IMR-90 (cell line): ENCODE results near the gene DIO1. TPM values are rescaled to one million over a fixed set of nuclear protein-coding genes. Genes with fewer than 3 reads are reported as not detected.

Experiments
- ATAC-seq: fragments of 200-7000 bp; cut with Tn5 transposase; 2 replicates; pipeline ENCODE4 v1.9.1; 2020; ENCODE audit warnings: low read depth, mild to moderate bottlenecking, moderate library complexity
- BruUV-seq: library from RNA; stranded (reverse); fragments of 400-500 nt; replicated peaks from 2 replicates; lab custom pipeline; 2021; lab: Mats Ljungman, UMichigan
- CTCF ChIA-PET: fragments of 300-600 bp; formaldehyde crosslinking; extraction: SDS; loops from one replicate; lab custom pipeline; 2021; ENCODE audit warnings: antibody characterized with exemption; lab: Yijun Ruan, JAX
- POLR2A ChIA-PET: fragments of 300-600 bp; sonication (Branson Sonifier 250); formaldehyde crosslinking; loops from one replicate; lab custom pipeline; 2022; ENCODE audit warnings: antibody characterized with exemption; ENCODE audit not compliant: unreplicated experiment; lab: Charles Lee
- DNase-seq: peaks from one replicate; pipeline ENCODE4 v3.0.0; 2013
- H2AFZ ChIP-seq: replicated peaks from 2 replicates; pipeline ENCODE3; 2013; ENCODE audit warnings: low read length, mild to moderate bottlenecking; ENCODE audit not compliant: poor library complexity
- H2AK5ac ChIP-seq: 2 replicates; pipeline ENCODE4 v1.6.1; 2013; ENCODE audit warnings: low read depth, low read length, inconsistent platforms
- H2AK9ac ChIP-seq: replicated peaks from 2 replicates; pipeline ENCODE3; 2013; ENCODE audit warnings: mild to moderate bottlenecking, low read depth, low read length, moderate library complexity; ENCODE audit not compliant: poor library complexity
- H2BK120ac ChIP-seq: 2 replicates; pipeline ENCODE4 v1.6.1; 2013; ENCODE audit warnings: low read depth, low read length, inconsistent platforms
- H2BK15ac ChIP-seq: 3 replicates; pipeline ENCODE4 v1.6.1; 2013; ENCODE audit warnings: low read depth, low read length, inconsistent platforms
- H2BK20ac ChIP-seq: 2 replicates; pipeline ENCODE4 v1.6.1; 2013; ENCODE audit warnings: low read depth, mild to moderate bottlenecking, inconsistent platforms, low read length, moderate library complexity
- H2BK5ac ChIP-seq: 2 replicates; pipeline ENCODE4 v1.6.1; 2013; ENCODE audit warnings: mild to moderate bottlenecking, low read depth, low read length, inconsistent platforms; ENCODE audit not compliant: poor library complexity, severe bottlenecking
- H3K14ac ChIP-seq: replicated peaks from 2 replicates; pipeline ENCODE4 v1.6.1; 2013; ENCODE audit warnings: low read depth, low read length, inconsistent platforms
- H3K18ac ChIP-seq: 2 replicates; pipeline ENCODE4 v1.6.1; 2013; ENCODE audit warnings: low read depth, low read length, control low read depth
- H3K23ac ChIP-seq: 2 replicates; pipeline ENCODE4 v1.6.1; 2013; ENCODE audit warnings: low read depth, low read length, inconsistent platforms
- H3K27ac ChIP-seq: 2 replicates; pipeline ENCODE4 v1.5.1; 2013; ENCODE audit warnings: mild to moderate bottlenecking, control low read depth, low read length; ENCODE audit not compliant: insufficient read depth
- H3K27me3 ChIP-seq: 2 replicates; pipeline ENCODE4 v1.6.1; 2013; ENCODE audit warnings: low read length; ENCODE audit not compliant: control insufficient read depth, insufficient read depth
- H3K36me3 ChIP-seq: 2 replicates; pipeline ENCODE4 v1.6.1; 2013; ENCODE audit warnings: low read length, mixed read lengths; ENCODE audit not compliant: control insufficient read depth, insufficient read depth
- H3K4ac ChIP-seq: 2 replicates; pipeline ENCODE4 v1.6.1; 2013; ENCODE audit warnings: low read depth, low read length, inconsistent platforms
- H3K4me1 ChIP-seq: 2 replicates; pipeline ENCODE4 v1.6.1; 2013; ENCODE audit warnings: low read length, mixed read lengths; ENCODE audit not compliant: control insufficient read depth, insufficient read depth
- H3K4me2 ChIP-seq: 2 replicates; pipeline ENCODE4 v1.6.1; 2013; ENCODE audit warnings: low read depth, mild to moderate bottlenecking, control low read depth, low read length, moderate library complexity
- H3K4me3 ChIP-seq: 2 replicates; pipeline ENCODE4 v1.5.1; 2013; ENCODE audit warnings: low read depth, mild to moderate bottlenecking, control low read depth, low read length, moderate library complexity; ENCODE audit not compliant: insufficient read depth
- H3K56ac ChIP-seq: 2 replicates; pipeline ENCODE4 v1.6.1; 2013; ENCODE audit warnings: low read length, inconsistent platforms; ENCODE audit not compliant: insufficient read depth; ENCODE audit errors: extremely low read depth
- H3K79me1 ChIP-seq, 2 experiments: 2 replicates each; pipeline ENCODE4 v1.6.1; 2013; ENCODE audit warnings: low read length in 2 of 2, inconsistent platforms in 1 of 2, low read depth in 1 of 2
- H3K9ac ChIP-seq: 2 replicates; pipeline ENCODE4 v1.6.1; 2013; ENCODE audit warnings: low read depth, low read length, control low read depth
- H3K9me1 ChIP-seq: 2 replicates; pipeline ENCODE4 v1.6.1; 2013; ENCODE audit warnings: low read length, inconsistent platforms; ENCODE audit not compliant: insufficient read depth
- H3K9me3 ChIP-seq: 2 replicates; pipeline ENCODE4 v1.6.1; 2013; ENCODE audit warnings: low read length; ENCODE audit not compliant: control insufficient read depth, insufficient read depth
- H4K20me1 ChIP-seq: 2 replicates; pipeline ENCODE4 v1.6.1; 2013; ENCODE audit warnings: low read length, inconsistent platforms; ENCODE audit not compliant: insufficient read depth
- H4K5ac ChIP-seq: 2 replicates; pipeline ENCODE4 v1.6.1; 2013; ENCODE audit warnings: mild to moderate bottlenecking, low read depth, low read length, control low read depth
- H4K8ac ChIP-seq, 2 experiments: 2 replicates each; pipeline ENCODE4 v1.6.1; 2013; ENCODE audit warnings: low read depth in 2 of 2, low read length in 2 of 2, control low read depth in 1 of 2, inconsistent platforms in 1 of 2
- H4K91ac ChIP-seq: 2 replicates; pipeline ENCODE4 v1.6.1; 2013; ENCODE audit warnings: low read depth, low read length, inconsistent platforms; ENCODE audit not compliant: insufficient read depth
- BHLHE40 ChIP-seq: fragments of 150-350 bp; IDR thresholded peaks from 2 replicates; pipeline ENCODE4 v1.6.1; 2016; ENCODE audit warnings: mild to moderate bottlenecking, low read depth, low read length
- CEBPB ChIP-seq: IDR thresholded peaks from 2 replicates; pipeline ENCODE4 v1.6.1; 2012; ENCODE audit warnings: low read depth, low read length, improper control_type of control experiment
- CTCF ChIP-seq: conservative IDR thresholded peaks from 2 replicates; pipeline ENCODE4 v1.5.1; 2012; ENCODE audit warnings: mild to moderate bottlenecking, low read depth, low read length, improper control_type of control experiment
- FOS ChIP-seq: fragments of 150-350 bp; IDR thresholded peaks from 2 replicates; pipeline ENCODE4 v1.6.1; 2016; ENCODE audit warnings: low read depth, low read length
- MAFK ChIP-seq: IDR thresholded peaks from 2 replicates; pipeline ENCODE4 v1.6.1; 2012; ENCODE audit warnings: low read depth, low read length, improper control_type of control experiment
- MAZ ChIP-seq: IDR thresholded peaks from 2 replicates; pipeline ENCODE4 v1.6.1; 2012; ENCODE audit warnings: low read depth, mild to moderate bottlenecking, low read length, improper control_type of control experiment, moderate library complexity, borderline replicate concordance
- MXI1 ChIP-seq: IDR thresholded peaks from 2 replicates; pipeline ENCODE4 v1.6.1; 2012; ENCODE audit warnings: low read depth, mild to moderate bottlenecking, low read length, moderate library complexity, borderline replicate concordance
- NFE2L2 ChIP-seq: fragments of 150-350 bp; IDR thresholded peaks from 2 replicates; pipeline ENCODE4 v1.6.1; 2016; ENCODE audit warnings: low read depth, mild to moderate bottlenecking, low read length
- POLR2A ChIP-seq: IDR thresholded peaks from 2 replicates; pipeline ENCODE4 v1.6.1; 2012; ENCODE audit warnings: mild to moderate bottlenecking, low read depth, low read length
- RAD21 ChIP-seq: IDR thresholded peaks from 2 replicates; pipeline ENCODE4 v1.6.1; 2012; ENCODE audit warnings: low read length, improper control_type of control experiment
- RCOR1 ChIP-seq: IDR thresholded peaks from 2 replicates; pipeline ENCODE4 v1.6.1; 2012; ENCODE audit warnings: mild to moderate bottlenecking, low read length, improper control_type of control experiment; ENCODE audit not compliant: insufficient replicate concordance
- RFX5 ChIP-seq: IDR thresholded peaks from 2 replicates; pipeline ENCODE4 v1.8.0; 2012; ENCODE audit warnings: low read depth, mild to moderate bottlenecking, low read length, moderate library complexity
- SMC3 ChIP-seq: fragments of 150-350 bp; IDR thresholded peaks from 2 replicates; pipeline ENCODE4 v1.6.1; 2016; ENCODE audit warnings: low read depth, mild to moderate bottlenecking, antibody characterized with exemption, low read length, moderate library complexity
- WGBS, 2 experiments: methylation state at CpG; one replicate each; pipeline versions ENCODE4 v1.1.5 to v1.1.7; 2013; ENCODE audit warnings: missing lambda C conversion rate in 2 of 2; ENCODE audit not compliant: insufficient read length in 1 of 2; ENCODE audit errors: extremely low coverage in 2 of 2; 5-methylcytosine and 5-hydroxymethylcytosine counted together
- dilution Hi-C: fragments of 300-500 bp; cut with HindIII; formaldehyde crosslinking; loops from one replicate; pipeline ENCODE4 v1.14.3; 2018; ENCODE audit warnings: low sequenced_read_pairs; ENCODE audit not compliant: unreplicated experiment
- in situ Hi-C: fragments of 300-500 bp; cut with MboI; formaldehyde crosslinking; loops from 3 replicates; pipeline ENCODE4 v1.14.3; 2019; ENCODE audit warnings: low sequenced_read_pairs, inconsistent platforms, mixed read lengths
- intact Hi-C: fragments of 100-400 bp; cut with micrococcal nuclease; formaldehyde crosslinking; loops from 2 replicates; pipeline ENCODE4 v1.10.0; 2022
- polyA plus RNA-seq, 3 experiments: library from polyadenylated mRNA; depleted of rRNA; stranded (reverse); fragments of >200 nt; gene quantifications; 2 replicates each; pipeline ENCODE4 v1.2.3, GENCODE V29; 2012; ENCODE audit warnings: low replicate concordance in 1 of 3
- total RNA-seq: library from RNA; depleted of rRNA; stranded (reverse); fragments of >200 nt; gene quantifications from 2 replicates; pipeline ENCODE4 v1.2.3, GENCODE V29; 2012

DIO1 gene
- total and polyA plus RNA-seq, 2 of the 4 experiments (the other 2 are of a cell fraction) = not detected

- Histone ChIP-seq H3K56ac (no peak overlapping the region), H3K9ac (no peak overlapping the region), H3K4me3 (no peak overlapping the region), H2BK120ac (no peak overlapping the region), H3K36me3 (peaks cover 15% of the 10 kb centered on the region), H3K79me1 (no peaks in the 10 kb centered on the region; a peak in 1 of 4 replicates), H3K18ac (peak overlapping the region; percentile 51; the same call in 1 of the 2 replicates), H4K8ac (no peak overlapping the region), H3K9me1 (no peaks in the 10 kb centered on the region), H3K4me1 (no peaks in the 10 kb centered on the region), H4K20me1 (no peaks in the 10 kb centered on the region), H3K4me2 (no peak overlapping the region), H3K27ac (no peak overlapping the region), H2AK5ac (no peak overlapping the region), H3K4ac (no peak overlapping the region), H3K14ac (no peak overlapping the region), H2BK5ac (peak overlapping the region; percentile 82), H2BK15ac (no peak overlapping the region), H4K5ac (no peak overlapping the region), H2BK20ac (no peak overlapping the region), H4K91ac (no peak overlapping the region), H2AK9ac (no peak overlapping the region), H3K9me3 (no peaks in the 10 kb centered on the region), H2AFZ (no peak overlapping the region), H3K23ac (no peak overlapping the region), H3K27me3 (no peaks in the 10 kb centered on the region)
- DNase-seq = peak; percentile 29
- intact Hi-C loops (no loop called here), in situ Hi-C loops (no loop called here), dilution Hi-C loops (no loop called here)
- TF ChIP-seq BHLHE40 (no peak), MXI1 (no peak), RFX5 (no peak), NFE2L2 (no peak), CEBPB (no peak), MAZ (no peak), POLR2A (no peak), FOS (no peak), MAFK (no peak), SMC3 (no peak), RCOR1 (no peak), CTCF (no peak), RAD21 (no peak)
- ChIA-PET CTCF (interaction anchor here (0.5 to 0.7 kb wide), 2 partner anchors 142 to 407 kb away, joined by 3 to 4 read pairs; no protein-coding TSS in a partner anchor), POLR2A (no interaction called here)
- BruUV-seq = no TSS peak
- no CpG with 5 or more reads among the region's 3 CpGs for WGBS, 2 experiments
- ATAC-seq = no peak
Observed at GRCh38 chr1:53919675-53920066, 25.7 kb downstream of the DIO1 start.
